Measurements from ENCODE around the gene PEAR1.

The PEAR1 gene

DNA sequence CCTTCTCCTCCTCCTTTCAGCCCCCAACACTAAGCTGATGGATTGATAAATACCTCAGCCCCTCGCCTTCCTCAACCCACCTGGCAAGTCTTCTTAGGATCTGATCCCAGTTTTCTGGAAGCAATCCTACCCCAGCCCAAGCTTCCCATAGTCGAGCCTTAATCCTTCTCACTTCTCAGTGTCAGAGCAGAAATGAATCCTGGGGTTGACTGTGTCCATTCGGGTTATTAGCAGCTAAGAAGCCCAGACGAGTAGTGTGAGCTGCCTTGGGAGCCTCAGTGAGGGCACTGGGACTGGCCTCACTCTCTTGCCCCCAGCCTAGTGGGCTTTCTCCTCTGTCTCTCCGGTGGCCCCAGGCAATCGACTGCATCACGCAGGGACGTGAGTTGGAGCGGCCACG, 12.4 kb upstream of the PEAR1 start:
- in situ Hi-C loops (cut with MboI; ENCODE audit: low sequenced_read_pairs): loop anchor here (25.0 kb wide), 1 partner anchor 169 kb away; the partner anchor contains the start of gene CRABP2

DNA sequence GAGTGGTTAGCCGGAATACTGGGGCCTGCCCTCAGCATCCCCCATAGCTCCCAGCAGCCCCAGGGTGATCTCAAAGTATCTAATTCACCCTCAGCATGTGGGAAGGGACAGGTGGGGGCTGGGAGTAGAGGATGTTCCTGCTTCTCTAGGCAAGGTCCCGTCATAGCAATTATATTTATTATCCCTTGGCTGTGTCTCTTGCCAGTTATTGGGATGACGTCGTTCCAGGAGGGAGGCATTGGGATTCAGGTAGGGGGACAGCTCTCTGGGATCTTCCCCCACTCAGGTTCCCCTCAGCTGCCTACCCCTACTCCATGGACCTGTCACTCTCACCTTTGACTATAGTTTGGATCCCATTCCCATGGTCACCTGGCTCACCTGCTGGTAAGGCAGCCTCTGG, 11.9 kb upstream of the PEAR1 start:
- in situ Hi-C loops (cut with MboI; ENCODE audit: low sequenced_read_pairs): loop anchor here (25.0 kb wide), 1 partner anchor 169 kb away; the partner anchor contains the start of gene CRABP2

DNA sequence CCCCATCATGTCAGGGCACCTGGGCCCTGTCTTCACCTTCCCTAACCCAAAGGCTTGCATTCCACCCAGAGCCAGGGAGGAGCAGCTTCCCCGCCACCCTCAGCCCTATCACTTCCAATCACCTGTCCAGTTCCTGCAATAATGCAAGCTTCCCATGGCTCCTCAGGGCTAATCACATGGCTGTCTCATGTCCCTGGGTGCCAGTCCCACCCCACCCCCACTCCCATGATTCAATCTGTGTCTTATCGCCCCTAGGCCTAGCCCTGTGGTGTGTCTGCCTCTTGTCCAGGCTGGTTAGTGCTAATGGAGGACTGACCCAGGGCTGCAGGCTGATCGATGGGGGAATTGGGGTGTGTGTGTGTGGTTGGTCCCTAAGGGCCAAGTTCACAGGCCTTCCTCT, 11.0 kb upstream of the PEAR1 start:
- in situ Hi-C loops (cut with MboI; ENCODE audit: low sequenced_read_pairs): loop anchor here (25.0 kb wide), 1 partner anchor 170 kb away; the partner anchor contains the start of gene CRABP2

DNA sequence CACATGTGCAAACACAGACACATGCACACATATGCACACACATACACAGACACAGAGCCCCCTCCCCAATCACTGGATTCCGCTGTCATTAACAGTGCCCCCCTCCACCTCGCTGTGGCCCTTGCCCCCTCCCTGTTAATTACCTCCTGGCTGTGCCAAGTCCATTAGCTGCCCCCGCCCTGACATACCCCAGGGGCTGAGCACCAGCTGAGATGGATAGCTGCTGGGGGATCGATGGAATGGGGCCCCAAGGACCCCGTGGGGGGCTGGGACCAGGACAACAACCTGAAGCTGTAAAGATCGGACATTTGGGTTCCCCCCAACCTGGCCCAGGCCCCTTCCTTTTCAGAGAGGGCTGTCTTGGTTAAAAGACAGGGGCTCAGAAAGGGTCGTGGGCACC, 9.6 kb upstream of the PEAR1 start:
- in situ Hi-C loops (cut with MboI; ENCODE audit: low sequenced_read_pairs): loop anchor here (25.0 kb wide), 1 partner anchor 172 kb away; the partner anchor contains the start of gene CRABP2

DNA sequence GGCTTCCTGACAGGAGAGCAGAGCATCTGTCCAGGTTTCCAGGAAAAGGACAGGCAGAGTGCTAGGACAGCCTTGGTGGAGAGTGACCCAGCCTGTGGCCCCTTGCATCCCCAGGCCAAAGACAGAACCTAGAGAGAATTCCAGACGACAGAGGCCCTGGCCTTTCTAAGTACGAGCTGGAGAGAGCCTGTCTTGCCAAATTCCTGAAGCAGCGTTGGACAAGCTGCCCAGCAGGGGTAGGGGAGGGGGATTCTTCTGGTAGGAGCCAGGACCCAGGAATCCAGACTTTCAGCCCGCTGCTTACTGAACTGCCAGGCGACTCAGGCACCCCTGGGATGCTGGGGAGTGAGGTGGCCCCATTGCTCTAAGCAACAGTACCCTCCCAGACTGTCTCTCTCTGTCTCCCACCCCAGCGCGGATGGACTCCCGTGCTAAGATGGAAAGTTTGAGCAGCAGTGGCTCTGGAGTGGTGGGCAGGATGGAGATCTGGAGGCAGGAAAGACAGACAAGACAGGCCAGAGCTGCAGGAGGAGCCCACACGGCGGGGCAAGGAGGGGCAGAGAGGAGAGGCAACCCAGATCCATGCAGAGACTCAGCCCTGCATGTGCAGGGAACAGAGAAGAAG, 8.8 kb upstream of the PEAR1 start:
- in situ Hi-C loops (cut with MboI; ENCODE audit: low sequenced_read_pairs): loop anchor here (25.0 kb wide), 1 partner anchor 172 kb away; the partner anchor contains the start of gene CRABP2

DNA sequence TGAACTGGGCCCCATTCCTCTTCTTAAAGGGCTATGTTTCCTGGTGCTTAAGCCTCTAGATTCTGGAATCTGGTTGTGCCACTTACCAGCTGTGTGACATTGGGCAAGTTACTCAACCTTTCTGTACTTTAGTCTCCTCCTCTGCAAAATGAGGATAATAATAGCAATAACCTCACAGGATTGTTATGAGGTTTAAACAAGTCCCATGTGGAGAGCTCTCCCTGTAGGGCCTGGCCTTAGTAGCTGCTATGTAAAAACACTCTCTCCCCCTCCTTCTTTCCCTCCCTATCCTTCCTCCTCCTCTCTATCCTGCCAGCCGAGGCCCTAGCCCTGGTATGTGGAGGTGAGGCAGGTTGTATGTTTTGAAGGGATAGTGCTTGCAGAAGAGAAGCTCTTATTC, 8.2 kb upstream of the PEAR1 start:
- in situ Hi-C loops (cut with MboI; ENCODE audit: low sequenced_read_pairs): loop anchor here (25.0 kb wide), 1 partner anchor 173 kb away; the partner anchor contains the start of gene CRABP2

DNA sequence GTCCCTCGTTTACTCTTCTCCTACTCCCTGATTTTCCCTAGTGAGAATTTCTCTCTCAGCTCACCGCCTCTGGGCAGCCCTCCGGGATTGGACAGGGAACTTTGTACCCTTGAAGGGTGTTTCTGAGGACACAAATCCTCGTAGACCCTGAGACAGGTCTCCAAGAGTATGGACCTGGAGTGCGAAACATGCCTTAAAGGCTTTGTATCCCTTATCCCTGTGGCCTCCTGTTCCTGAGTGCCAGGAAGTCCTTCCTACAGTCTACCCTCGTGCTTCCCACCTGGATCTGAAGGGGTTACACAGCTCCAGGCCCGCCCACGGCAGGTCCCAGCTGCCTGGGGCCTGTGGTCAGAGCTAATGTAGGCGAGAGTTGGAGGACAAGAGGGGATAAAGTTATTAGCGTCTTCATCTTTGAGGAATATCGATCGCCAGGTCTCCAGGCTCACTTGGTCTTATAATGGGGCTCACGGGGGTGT, 7.6 kb upstream of the PEAR1 start:
- in situ Hi-C loops (cut with MboI; ENCODE audit: low sequenced_read_pairs): loop anchor here (25.0 kb wide), 1 partner anchor 174 kb away; the partner anchor contains the start of gene CRABP2

DNA sequence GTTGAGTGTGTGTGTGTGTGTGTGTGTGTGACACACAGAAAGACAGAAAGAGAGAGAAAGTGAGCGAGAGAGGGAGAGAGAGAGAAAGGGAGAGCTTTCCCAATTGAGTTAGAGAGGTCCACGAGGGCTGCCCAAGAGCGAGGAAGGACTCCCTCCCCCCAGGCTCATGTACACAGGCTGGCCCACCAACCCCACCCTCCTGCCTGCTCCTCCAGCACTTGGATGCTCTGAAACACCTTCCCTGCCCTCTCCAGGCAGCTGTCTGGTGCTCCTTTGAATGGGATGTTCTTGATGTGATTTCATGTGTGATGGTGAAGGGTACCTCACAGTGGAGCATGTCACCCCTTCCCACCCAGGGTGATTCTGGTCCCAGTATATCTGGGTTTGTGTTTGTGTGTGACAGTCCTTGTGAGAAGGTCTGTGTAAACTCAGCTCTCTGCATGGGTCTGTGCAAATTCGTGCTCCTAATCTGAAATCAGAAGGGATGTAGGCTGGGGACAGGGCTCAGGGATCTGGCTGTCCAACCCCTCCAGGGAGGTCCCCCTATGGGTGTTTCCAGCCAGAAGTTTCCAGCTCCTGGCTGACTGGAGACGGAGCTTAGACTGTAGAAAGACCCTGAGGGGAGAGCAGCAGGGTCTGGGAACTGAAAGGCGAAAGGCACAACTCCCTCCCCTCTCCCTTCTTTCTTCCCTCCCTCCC, 6.8 kb upstream of the PEAR1 start:
- in situ Hi-C loops (cut with MboI; ENCODE audit: low sequenced_read_pairs): loop anchor here (25.0 kb wide), 1 partner anchor 174 kb away; the partner anchor contains the start of gene CRABP2

DNA sequence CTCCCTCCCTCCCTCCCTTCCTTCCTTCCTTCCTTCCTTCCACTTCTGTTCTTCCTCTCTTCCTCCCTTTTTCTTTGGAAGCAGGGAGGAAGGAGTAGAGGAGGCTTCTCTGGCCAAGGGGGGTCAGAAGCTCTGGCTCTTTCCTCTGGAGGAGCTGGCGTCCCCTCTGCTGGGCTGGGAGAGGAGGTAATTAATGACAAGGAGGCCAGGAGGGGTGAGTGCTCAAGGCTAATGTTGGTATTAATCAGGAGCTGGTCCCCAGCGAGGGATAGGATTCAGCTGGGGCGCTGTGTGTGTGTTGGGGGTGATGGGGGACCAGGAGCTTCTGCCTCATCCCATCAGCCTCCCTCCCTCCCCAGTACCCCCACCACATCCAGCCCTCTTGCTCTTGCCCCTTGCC, 6.2 kb upstream of the PEAR1 start:
- in situ Hi-C loops (cut with MboI; ENCODE audit: low sequenced_read_pairs): loop anchor here (25.0 kb wide), 1 partner anchor 175 kb away; the partner anchor contains the start of gene CRABP2

DNA sequence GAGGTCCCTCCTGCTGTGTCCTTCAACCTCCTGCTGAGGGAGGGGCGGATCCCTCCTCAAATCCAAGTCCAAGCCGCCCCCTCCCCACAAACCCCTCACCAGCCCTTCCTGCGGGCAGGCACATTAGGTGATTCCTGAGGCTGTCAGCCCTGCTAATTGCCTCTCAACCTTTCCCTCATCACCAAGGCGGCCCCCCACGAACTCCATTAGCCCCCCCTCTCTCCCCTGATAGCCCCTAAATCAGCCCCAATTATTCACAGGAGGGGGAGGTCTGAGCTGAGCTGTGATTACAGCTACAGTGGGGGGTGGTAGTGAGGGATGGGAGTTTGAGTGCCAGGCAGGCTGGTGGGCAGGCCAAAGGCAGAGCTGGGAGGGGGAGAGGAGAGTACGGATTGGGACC, 5.8 kb upstream of the PEAR1 start:
- in situ Hi-C loops (cut with MboI; ENCODE audit: low sequenced_read_pairs): loop anchor here (25.0 kb wide), 1 partner anchor 175 kb away; the partner anchor contains the start of gene CRABP2

DNA sequence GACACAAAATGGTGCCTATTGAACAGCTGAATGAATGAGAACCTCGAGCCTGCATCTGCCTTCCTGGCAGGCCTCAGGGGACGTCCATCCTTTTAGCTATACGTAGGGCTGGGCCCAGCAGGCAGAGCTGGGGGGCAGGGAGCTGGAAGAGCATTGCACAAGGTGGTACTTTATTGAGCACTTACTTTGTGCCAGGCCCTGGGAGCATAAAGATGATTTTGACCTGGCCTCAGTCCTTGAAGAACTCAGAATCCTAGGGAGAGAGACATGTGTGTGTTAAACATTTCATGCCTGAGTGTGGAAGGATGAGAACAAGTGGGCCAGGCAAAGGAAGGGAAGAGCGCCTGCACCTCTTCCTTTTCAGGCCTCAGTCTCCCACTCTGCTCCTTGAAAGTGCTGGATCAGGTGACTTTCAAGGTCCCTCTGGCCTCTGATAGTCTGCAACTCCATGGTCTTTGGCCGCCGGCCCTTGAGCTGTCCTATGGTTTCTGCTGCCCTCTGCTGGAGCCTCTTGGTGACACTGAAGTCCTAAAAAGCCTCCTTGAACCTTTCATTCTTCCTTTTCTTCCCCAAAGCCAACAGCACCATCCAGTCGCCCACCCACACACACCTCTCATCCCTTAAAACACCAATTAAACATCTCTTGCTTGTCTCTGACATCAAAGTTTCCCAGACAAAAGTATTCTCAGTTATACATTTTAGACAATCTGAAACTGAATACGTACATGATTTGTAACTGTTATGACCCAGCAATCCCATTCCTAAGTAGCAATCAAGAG, 3.5 kb upstream of the PEAR1 start:
- in situ Hi-C loops (cut with MboI; ENCODE audit: low sequenced_read_pairs): loop anchor here (25.0 kb wide), 1 partner anchor 178 kb away; the partner anchor contains the start of gene CRABP2

DNA sequence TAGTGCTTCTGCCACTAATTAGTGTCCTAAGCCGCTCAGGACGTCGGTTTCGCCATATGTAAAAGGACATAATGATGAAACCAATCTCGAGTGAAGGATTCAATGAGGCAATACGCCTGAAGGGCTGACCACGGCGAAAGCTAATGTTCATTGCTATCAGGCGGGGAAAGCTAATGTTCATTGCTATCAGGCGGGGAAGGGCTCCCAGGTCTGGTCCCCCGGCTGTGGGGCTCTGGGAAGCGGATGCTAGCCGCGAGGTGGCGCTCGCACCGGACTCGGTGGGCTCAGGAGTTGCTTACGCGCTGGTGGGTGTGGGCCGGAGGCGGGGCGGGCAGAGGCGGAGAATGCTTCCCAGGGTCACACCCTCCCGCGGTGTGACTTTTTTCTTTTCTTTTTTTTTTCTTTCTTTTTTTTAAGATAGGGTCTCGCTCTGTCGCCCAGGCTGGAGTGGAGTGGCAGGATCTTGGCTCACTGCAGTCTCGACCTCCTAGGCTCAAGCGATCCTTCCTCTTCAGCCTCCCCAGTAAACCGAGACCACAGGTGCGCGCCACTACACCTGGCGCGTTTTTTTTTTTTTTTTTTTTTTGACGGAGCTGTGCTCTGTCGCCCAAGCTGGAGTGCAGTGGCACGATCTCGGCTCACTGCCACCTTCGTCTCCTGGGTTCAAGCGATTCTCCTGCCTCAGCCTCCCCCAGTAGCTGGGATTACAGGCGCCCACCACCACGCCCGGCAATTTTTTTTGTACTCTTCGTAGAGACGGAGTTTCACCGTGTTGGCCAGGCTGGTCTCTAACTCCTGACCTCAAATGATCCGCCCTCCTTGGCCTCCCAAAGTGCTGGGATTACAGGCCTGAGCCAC, 1.1 kb upstream of the PEAR1 start:
- in situ Hi-C loops (cut with MboI; ENCODE audit: low sequenced_read_pairs): loop anchor here (25.0 kb wide), 1 partner anchor 180 kb away; the partner anchor contains the start of gene CRABP2

DNA sequence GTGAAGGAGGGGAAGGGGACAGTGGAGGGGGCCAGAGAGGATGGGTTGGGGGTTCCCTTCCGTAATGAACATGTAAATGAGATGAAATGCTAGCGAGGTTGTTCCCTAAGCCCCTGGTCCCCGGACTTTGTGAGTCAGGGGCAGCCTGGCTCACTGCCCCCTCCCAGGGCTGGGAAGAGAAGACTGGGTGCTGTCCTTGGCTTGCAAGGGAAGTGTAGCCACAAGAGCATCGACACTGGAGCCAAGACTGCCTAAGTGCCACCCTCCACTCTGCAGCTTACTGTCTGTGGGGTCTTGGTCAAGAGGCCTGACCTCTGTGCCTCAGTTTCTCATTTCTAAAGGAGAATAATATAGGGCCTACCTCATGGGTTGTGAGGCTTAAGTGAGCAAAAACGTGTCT, 483 bp downstream of the PEAR1 start:
- in situ Hi-C loops (cut with MboI; ENCODE audit: low sequenced_read_pairs): loop anchor here (25.0 kb wide), 1 partner anchor 182 kb away; the partner anchor contains the start of gene CRABP2

DNA sequence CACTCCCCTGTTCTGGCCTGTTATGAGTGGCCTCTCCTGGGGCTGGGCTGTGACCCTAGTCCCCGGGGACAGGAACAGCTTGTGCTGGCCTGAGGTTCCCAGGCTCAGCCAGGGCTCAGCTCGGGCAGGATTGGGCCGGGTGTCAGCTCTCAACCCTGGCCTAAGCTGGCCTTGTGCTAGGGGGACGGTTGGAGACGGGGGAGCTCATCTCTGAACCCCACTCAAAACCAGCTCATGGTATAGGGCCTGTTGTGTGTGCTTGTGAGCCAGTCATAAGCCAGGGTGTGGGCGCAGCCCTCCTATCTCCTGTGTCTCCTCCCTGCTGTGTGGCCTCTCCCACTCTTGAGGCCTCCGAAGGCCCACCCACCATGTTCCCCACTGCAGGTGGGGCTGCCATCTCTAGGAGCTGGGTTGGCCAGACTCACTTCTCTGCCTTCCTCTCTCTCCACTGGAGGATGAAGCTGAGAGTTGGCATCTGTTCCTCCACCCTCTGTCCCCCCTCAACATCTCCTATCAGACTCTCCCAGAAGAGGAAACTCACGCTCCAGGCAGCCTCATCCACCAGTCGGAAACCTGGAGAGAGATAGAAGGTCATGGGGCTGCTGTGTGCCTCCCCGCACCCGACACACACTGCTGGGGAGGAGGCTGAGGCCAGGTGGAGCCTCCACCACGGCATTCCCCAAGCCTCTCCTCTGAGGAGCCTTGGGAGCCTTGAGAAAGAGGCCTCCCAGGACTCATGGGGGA, 1.4 kb downstream of the PEAR1 start:
- in situ Hi-C loops (cut with MboI; ENCODE audit: low sequenced_read_pairs): loop anchor here (25.0 kb wide), 1 partner anchor 183 kb away; the partner anchor contains the start of gene CRABP2

DNA sequence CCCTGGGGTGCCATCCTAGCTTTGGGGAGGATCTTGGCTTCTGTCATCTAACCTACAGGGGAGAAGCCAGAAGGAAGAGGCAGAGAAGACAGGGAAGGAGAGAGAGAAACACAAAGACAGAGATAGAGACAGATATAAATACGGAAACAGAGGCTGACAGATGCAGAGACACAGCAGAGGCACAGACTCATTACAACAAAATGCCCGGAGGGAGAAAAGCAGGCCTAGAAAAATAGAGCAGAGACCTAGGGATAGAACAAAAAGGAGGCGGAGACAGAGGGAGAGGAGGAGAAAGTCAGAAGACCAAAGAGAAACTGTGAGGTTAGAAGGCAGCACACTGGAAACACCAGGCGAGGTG, 1.9 kb downstream of the PEAR1 start:
- in situ Hi-C loops (cut with MboI; ENCODE audit: low sequenced_read_pairs): loop anchor here (25.0 kb wide), 1 partner anchor 183 kb away; the partner anchor contains the start of gene CRABP2

DNA sequence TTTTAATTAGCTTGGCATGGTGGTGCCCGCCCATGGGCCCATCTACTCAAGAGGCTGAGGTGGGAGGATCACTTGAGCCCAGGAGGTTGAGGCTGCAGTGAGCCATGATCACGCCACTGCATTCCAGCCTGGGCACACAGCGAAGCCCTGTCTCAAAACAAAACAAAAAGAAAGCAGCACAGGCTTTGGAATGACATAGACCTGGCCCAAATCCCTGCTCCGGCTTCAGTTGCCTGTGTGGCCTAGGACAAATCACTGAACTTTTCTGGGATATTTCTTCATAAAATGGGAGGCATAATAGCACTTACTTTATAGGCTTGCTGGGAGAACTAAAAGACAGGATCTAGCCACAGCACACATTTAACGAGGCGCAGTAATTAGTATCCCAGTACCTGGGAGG, 2.4 kb downstream of the PEAR1 start:
- in situ Hi-C loops (cut with MboI; ENCODE audit: low sequenced_read_pairs): loop anchor here (25.0 kb wide), 1 partner anchor 184 kb away; the partner anchor contains the start of gene CRABP2

DNA sequence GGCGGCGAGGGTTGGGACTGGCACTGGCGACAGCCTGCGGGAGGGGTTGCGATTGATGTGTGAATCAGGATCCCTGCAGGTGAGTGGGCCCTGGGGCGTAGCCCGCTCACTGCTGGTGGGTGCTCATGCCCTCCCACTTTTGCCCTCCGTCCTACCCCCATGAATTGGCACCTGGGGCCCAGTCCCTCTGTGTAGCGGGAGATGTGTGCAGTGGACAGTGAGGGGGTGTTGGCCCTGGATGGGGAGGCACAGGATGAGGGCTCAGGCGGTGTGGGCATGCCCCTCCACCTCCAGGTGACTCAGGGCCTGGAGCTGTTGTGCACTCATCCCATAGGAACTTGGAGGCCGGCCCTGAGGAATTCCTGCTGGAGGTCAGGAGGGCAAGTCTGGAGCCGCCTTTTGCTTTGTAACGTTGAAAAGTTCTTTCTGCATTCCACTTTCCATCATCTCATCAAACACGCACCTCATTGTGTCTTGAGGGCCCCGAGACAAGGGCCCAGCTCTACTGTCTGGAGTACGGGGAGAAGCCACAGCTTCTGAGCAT, 3.0 kb downstream of the PEAR1 start:
- in situ Hi-C loops (cut with MboI; ENCODE audit: low sequenced_read_pairs): loop anchor here (25.0 kb wide), 1 partner anchor 184 kb away; the partner anchor contains the start of gene CRABP2

DNA sequence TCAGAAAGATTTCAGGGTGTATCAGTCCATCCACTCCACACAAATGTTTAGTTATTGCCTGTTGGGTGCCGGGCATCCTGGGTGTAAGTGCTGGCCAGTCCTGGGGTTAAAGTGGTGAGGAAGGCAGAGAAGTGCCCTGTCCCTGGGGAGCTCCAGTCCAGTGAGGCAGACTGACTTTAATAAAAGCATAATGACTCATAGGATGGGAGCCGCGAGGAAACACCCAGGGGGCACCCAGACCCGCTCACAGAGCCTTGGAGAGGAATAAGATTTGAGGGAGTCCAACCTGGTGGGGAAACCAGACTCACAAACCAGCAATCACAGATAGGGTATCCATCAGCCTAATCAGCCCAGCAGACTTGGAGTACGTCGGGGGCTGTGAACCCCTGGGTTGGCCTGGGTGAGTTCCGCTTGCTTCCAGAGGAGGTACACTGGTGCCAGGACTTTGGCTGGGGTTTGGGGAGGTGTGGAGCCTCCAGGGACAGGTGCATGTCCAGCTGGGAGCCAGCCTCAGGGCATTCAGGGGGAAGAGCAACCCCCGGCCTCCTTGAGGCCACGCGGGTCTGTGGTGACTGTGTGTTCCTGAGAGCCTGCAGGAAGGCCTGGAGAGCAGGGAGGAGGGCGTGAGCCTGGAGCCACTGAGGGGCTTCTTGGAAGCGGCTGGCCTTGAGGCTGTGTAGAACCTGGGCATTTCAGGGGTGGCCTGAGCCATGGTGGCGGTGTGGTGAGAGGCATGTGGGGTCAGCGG, 3.7 kb downstream of the PEAR1 start:
- in situ Hi-C loops (cut with MboI; ENCODE audit: low sequenced_read_pairs): loop anchor here (25.0 kb wide), 1 partner anchor 185 kb away; the partner anchor contains the start of gene CRABP2
